ENCODE results near the gene MIEN1. TPM values are rescaled to one million over a fixed set of nuclear protein-coding genes. Genes with fewer than 3 reads are reported as not detected.

Gene MIEN1
- total and polyA plus RNA-seq, 8 donors = 9.3 to 312 (median 114) TPM

DNA sequence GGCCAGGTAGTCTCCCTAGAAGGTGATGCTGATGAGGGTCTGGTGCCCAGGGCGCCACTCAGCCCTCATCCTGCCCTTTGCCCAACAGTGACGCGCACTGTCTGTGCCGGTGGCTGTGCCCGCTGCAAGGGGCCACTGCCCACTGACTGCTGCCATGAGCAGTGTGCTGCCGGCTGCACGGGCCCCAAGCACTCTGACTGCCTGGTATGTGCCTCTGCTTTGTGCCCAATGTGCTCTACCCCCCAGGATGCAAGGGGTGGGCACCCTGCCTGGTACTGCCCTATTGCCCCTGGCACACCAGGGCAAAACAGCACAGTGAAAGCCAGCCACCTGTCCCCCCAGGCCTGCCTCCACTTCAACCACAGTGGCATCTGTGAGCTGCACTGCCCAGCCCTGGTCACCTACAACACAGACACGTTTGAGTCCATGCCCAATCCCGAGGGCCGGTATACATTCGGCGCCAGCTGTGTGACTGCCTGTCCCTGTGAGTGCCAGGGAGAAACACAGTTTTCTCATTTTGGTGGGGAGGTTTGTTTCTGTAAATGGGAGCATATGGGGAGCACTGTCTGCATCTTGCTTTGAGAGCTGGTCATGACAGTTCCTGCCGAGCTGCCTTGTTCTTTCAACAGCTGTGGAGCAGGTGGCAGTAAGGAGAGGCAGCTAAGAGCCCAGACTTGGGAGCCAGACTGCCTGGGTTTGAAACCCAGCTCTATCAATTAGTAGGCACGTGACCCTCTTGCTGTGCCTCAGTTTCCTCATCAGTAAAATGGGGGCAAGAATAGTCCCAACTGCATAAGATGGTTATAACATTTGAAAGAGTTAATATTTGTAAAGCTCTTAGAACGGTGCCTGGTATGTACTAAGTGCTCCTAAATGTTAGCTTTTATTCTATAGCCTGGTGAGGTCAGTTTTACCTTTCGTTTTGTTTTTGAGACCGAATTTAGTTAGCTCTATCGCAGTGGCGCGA lies 20.1 kb downstream of the MIEN1 start:
- Histone ChIP-seq H3K4me3 (no peak overlapping the region), H3K27ac (no peak overlapping the region), H3K27me3 (no peaks in the 10 kb centered on the region), H3K36me3 (peaks cover 37 to 88% (median 82%) of the 10 kb centered on the region in 4 donors), H3K9me3 (no peaks in the 10 kb centered on the region), H3K4me1 (peaks cover 17 to 34% (median 27%) of the 10 kb centered on the region in 4 donors)
- no peak for TF ChIP-seq EP300 (IDR thresholded peaks at IDR 0.05)
- TF ChIP-seq POLR2AphosphoS5 (IDR thresholded peaks at IDR 0.05) = no peak
- TF ChIP-seq, protein P1, sequence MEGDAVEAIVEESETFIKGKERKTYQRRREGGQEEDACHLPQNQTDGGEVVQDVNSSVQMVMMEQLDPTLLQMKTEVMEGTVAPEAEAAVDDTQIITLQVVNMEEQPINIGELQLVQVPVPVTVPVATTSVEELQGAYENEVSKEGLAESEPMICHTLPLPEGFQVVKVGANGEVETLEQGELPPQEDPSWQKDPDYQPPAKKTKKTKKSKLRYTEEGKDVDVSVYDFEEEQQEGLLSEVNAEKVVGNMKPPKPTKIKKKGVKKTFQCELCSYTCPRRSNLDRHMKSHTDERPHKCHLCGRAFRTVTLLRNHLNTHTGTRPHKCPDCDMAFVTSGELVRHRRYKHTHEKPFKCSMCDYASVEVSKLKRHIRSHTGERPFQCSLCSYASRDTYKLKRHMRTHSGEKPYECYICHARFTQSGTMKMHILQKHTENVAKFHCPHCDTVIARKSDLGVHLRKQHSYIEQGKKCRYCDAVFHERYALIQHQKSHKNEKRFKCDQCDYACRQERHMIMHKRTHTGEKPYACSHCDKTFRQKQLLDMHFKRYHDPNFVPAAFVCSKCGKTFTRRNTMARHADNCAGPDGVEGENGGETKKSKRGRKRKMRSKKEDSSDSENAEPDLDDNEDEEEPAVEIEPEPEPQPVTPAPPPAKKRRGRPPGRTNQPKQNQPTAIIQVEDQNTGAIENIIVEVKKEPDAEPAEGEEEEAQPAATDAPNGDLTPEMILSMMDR (IDR thresholded peaks at IDR 0.05) = no peak
- TF ChIP-seq POLR2A (IDR thresholded peaks at IDR 0.05) = no peak
- intact Hi-C loops (cut with DNase I; ENCODE audit: low total_unique reads) = no loop called here
- DNase-seq = no peak
- WGBS, 5 donors = 89 to 94% (median 92%) methylated on average over 17 to 20 of the region's 20 CpGs

DNA sequence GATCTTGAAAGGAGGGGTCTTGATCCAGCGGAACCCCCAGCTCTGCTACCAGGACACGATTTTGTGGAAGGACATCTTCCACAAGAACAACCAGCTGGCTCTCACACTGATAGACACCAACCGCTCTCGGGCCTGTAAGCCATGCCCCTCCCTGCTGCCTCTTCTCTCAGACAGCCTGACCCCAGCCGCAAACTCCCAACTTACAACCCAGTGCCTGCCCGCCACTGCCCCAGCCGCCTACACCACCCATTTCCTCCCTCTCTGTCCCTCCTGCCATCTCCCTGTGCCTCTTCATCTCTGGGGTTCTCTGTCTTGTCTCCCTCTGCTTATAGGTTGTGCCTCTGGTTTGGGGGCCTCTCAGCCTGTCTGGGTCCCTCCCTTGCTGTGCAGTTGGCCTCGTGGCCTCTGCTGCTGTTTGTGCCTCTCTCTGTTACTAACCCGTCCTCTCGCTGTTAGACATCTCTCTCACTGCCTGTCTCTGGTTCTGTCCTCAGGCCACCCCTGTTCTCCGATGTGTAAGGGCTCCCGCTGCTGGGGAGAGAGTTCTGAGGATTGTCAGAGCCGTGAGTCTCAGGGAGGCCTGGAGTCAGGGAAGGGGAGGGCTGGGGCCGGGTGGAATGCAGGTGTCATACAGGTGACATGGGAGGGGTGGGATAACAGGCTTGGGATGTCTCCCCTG lies 20.9 kb downstream of the MIEN1 start:
- DNase-seq = no peak
- Histone ChIP-seq H3K27me3 (no peaks in the 10 kb centered on the region), H3K36me3 (peaks cover 31 to 80% (median 76%) of the 10 kb centered on the region in 4 donors), H3K4me1 (peaks cover 25 to 41% (median 32%) of the 10 kb centered on the region in 4 donors), H3K4me3 (no peak overlapping the region), H3K9me3 (no peaks in the 10 kb centered on the region), H3K27ac (no peak overlapping the region)
- 85 to 90% (median 87%) methylated on average over 13 to 14 of the region's 14 CpGs for WGBS, 5 donors
- TF ChIP-seq POLR2A (IDR thresholded peaks at IDR 0.05) = no peak
- TF ChIP-seq EP300 (IDR thresholded peaks at IDR 0.05) = no peak
- TF ChIP-seq, protein P1 (IDR thresholded peaks at IDR 0.05) = no peak
- no peak for TF ChIP-seq POLR2AphosphoS5 (IDR thresholded peaks at IDR 0.05)
- intact Hi-C loops (cut with DNase I; ENCODE audit: low total_unique reads) = no loop called here

DNA sequence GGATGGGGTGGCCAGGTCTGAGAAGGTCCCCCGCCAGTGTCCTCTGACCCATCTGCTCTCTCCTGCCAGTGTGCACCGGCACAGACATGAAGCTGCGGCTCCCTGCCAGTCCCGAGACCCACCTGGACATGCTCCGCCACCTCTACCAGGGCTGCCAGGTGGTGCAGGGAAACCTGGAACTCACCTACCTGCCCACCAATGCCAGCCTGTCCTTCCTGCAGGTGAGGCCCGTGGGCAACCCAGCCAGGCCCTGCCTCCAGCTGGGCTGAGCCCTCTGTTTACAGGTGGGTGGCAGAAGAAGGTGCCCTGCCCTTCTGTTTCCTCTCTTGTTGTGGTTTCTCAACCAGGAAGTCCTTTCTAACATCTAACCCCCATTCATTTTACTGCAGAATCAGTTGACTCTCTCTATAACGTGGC lies 23.4 kb downstream of the MIEN1 start:
- no peaks in the 10 kb centered on the region for H3K27me3 ChIP-seq
- H3K4me1 ChIP-seq = peaks cover 48 to 66% (median 56%) of the 10 kb centered on the region in 4 donors
- no peaks in the 10 kb centered on the region for H3K9me3 ChIP-seq
- 33 to 65% (median 50%) methylated on average over 3 to 7 of the region's 7 CpGs for WGBS, 5 donors
- peak in 1 of 2 donors; percentile 50 for DNase-seq
- no peak overlapping the region for H3K4me3 ChIP-seq
- intact Hi-C loops (cut with DNase I; ENCODE audit: low total_unique reads) = no loop called here
- TF ChIP-seq POLR2AphosphoS5 (IDR thresholded peaks at IDR 0.05) = peak in 1 of 3 donors; percentile 35
- no peak for TF ChIP-seq POLR2A (IDR thresholded peaks at IDR 0.05)
- peak overlapping the region; percentile 85 to 95 (median 92) for H3K27ac ChIP-seq
- peaks cover 28 to 54% (median 51%) of the 10 kb centered on the region in 4 donors for H3K36me3 ChIP-seq

DNA sequence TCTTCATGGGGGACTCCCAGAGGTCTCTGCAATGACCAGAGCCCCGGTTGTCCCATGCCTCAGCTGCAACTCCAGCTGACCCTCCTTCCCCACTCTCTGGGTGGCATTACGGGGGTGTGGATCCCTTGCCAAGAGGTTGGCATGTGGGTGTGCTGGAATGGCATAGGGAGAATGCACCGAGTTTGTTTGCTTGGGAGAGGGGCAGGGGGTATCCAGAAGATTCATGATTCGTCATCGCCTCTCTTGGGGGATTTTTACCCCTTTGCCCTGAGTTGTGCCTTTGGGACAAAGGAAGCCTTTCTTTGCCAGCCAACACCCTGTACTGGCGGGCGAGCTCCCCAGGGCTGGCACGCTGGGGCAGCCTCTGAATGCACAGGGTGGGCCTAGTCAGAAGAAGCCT lies 23.9 kb downstream of the MIEN1 start:
- H3K27ac ChIP-seq = peak overlapping the region; percentile 85 to 95 (median 92)
- peaks cover 0 to under 1% (median 0%) of the 10 kb centered on the region in 3 donors for H3K27me3 ChIP-seq
- peaks cover 52 to 72% (median 62%) of the 10 kb centered on the region in 4 donors for H3K4me1 ChIP-seq
- H3K4me3 ChIP-seq = no peak overlapping the region
- no peaks in the 10 kb centered on the region for H3K9me3 ChIP-seq
- no peak for DNase-seq
- H3K36me3 ChIP-seq = peaks cover 22 to 49% (median 45%) of the 10 kb centered on the region in 4 donors
- TF ChIP-seq, protein P1 (IDR thresholded peaks at IDR 0.05) = no peak
- TF ChIP-seq POLR2A (IDR thresholded peaks at IDR 0.05) = no peak
- no peak for TF ChIP-seq POLR2AphosphoS5 (IDR thresholded peaks at IDR 0.05)
- TF ChIP-seq EP300 (IDR thresholded peaks at IDR 0.05) = no peak
- intact Hi-C loops (cut with DNase I; ENCODE audit: low total_unique reads) = no loop called here
- WGBS, 5 donors = 29 to 54% (median 45%) methylated on average over 8 of the region's 8 CpGs

All from stomach (tissue), 9 donors.